Stimulated activated CD4-positive, alpha-beta T cell treated with anti-CD3 and anti-CD28 coated beads, Interleukin-15, amount 100 ng/mL, for 1 hour (primary cell): ENCODE results near the gene MED12L.
A peak's percentile ranks its signal among the peaks of the same experiment; 100 is the strongest.
"Not testable (repeated sequence)": the region's sequence is repeated elsewhere in the genome, so short reads cannot be mapped to it uniquely, and the experiment has no call there.

ENCODE experiments used
- DNase-seq, 2 donors: peaks; one replicate each; pipeline ENCODE4 v3.0.0-alpha.2; 2020; ENCODE audit warnings: low read depth in 1 of 2, low spot score in 1 of 2

Gene MED12L

GRCh38 chr3:151085227-151085888, at the start of gene MED12L:
TSS of gene MED12L (plus strand) at chr3:151085664. CDS start at chr3:151086927, 1,263 bp downstream.
- DNase-seq = peak in 1 of 2 donors; percentile 33

- DNase-seq = no peak
These were observed 47.6 kb upstream of the MED12L start for GRCh38 chr3:151037746-151038477.

GRCh38 chr3:151044706-151045105, 40.8 kb upstream of the MED12L start:
- DNase-seq = no peak

GRCh38 chr3:151047636-151048035, 37.8 kb upstream of the MED12L start:
- DNase-seq = no peak

- no peak for DNase-seq
These were observed 33.9 kb upstream of the MED12L start for GRCh38 chr3:151051533-151051932.

- DNase-seq = no peak
These were observed 33.1 kb upstream of the MED12L start for GRCh38 chr3:151052346-151052745.

GRCh38 chr3:151052756-151053155, 32.7 kb upstream of the MED12L start:
- no peak for DNase-seq

- no peak for DNase-seq
These were observed 26.7 kb upstream of the MED12L start for GRCh38 chr3:151058740-151059139.

- DNase-seq = no peak
These were observed 22.9 kb upstream of the MED12L start for GRCh38 chr3:151062611-151063010.

- no peak for DNase-seq
These were observed 18.3 kb upstream of the MED12L start for GRCh38 chr3:151067158-151067557.

GRCh38 chr3:151072842-151073241, 12.6 kb upstream of the MED12L start:
- DNase-seq = not testable (repeated sequence)

GRCh38 chr3:151074256-151074655, 11.2 kb upstream of the MED12L start:
- no peak for DNase-seq

- no peak for DNase-seq
These were observed 9.4 kb upstream of the MED12L start for GRCh38 chr3:151075869-151076562.

- DNase-seq = no peak
These were observed 8.8 kb upstream of the MED12L start for GRCh38 chr3:151076626-151077025.

- DNase-seq = not testable (repeated sequence)
These were observed 4.4 kb upstream of the MED12L start for GRCh38 chr3:151081082-151081481.

GRCh38 chr3:151082880-151083838, 2.3 kb upstream of the MED12L start:
- no peak for DNase-seq

GRCh38 chr3:151084893-151085226, 604 bp upstream of the MED12L start:
- DNase-seq = no peak

GRCh38 chr3:151085889-151086483, 522 bp downstream of the MED12L start:
- peak in 1 of 2 donors; percentile 1 for DNase-seq

GRCh38 chr3:151086484-151087456, 1.3 kb downstream of the MED12L start:
- peak; percentile 14 to 50 for DNase-seq
